SJCRH30 (cell line): ENCODE results near the gene TMEM243. TPM values are rescaled to one million over a fixed set of nuclear protein-coding genes. Genes with fewer than 3 reads are reported as not detected.

Experiments
- DNase-seq, 2 experiments: peaks; one replicate each; pipeline ENCODE4 v3.0.0-alpha.2; 2015 to 2020
- H3K27ac ChIP-seq: fragments of 250-450 bp; sonication (Bioruptor Pico); 2 replicates; pipeline ENCODE4 v1.5.1; 2020; ENCODE audit warnings: mild to moderate bottlenecking, moderate library complexity
- H3K27me3 ChIP-seq: fragments of 250-450 bp; sonication (Bioruptor Pico); 2 replicates; pipeline ENCODE4 v1.5.1; 2020; ENCODE audit warnings: mild to moderate bottlenecking, moderate library complexity
- H3K36me3 ChIP-seq: fragments of 250-450 bp; sonication (Bioruptor Pico); 2 replicates; pipeline ENCODE4 v1.5.1; 2020; ENCODE audit warnings: mild to moderate bottlenecking, moderate library complexity
- H3K4me1 ChIP-seq: fragments of 250-450 bp; sonication (Bioruptor Pico); 2 replicates; pipeline ENCODE4 v1.5.1; 2020; ENCODE audit warnings: mild to moderate bottlenecking, moderate library complexity
- H3K4me3 ChIP-seq: fragments of 250-450 bp; sonication (Bioruptor Pico); 2 replicates; pipeline ENCODE4 v1.5.1; 2020; ENCODE audit warnings: mild to moderate bottlenecking, moderate library complexity
- H3K9me3 ChIP-seq: fragments of 250-450 bp; sonication (Bioruptor Pico); replicated peaks from 2 replicates; pipeline ENCODE4 v1.5.1; 2020; ENCODE audit warnings: mild to moderate bottlenecking, moderate library complexity
- total RNA-seq: library from RNA; depleted of rRNA; stranded (reverse); fragments of >200 nt; shearing (Covaris generic); gene quantifications from 2 replicates; pipeline ENCODE4 v1.2.3, GENCODE V29; 2014

The TMEM243 gene
- total RNA-seq, 1 experiment from 2014 or later, result 86.3 TPM

DNA sequence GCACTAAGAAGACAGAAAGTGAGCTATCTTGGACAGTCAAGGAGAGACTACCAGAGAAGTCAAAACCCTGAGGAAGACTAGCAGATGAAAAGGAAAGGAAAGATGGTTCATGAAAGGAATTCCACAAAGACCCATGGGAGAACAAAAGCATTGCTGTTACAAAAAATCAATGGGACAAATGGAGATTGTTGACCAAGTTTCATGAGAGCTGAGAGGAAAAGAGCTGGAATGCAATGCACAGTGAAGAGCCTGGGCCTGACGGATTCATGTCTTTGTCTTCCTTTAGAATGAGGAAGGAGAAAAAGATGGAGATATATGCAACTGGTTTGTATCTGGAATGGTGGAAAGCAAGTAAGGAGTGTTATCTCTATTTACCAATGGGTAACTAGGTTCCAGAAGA is 17.3 kb downstream of the TMEM243 start:
- no peak overlapping the region for H3K27ac ChIP-seq
- no peak overlapping the region for H3K4me3 ChIP-seq
- H3K4me1 ChIP-seq, result no peaks in the 10 kb centered on the region
- peaks cover 79% of the 10 kb centered on the region for H3K36me3 ChIP-seq
- H3K27me3 ChIP-seq, result no peaks in the 10 kb centered on the region
- no peak for DNase-seq
- peaks cover 19% of the 10 kb centered on the region for H3K9me3 ChIP-seq

DNA sequence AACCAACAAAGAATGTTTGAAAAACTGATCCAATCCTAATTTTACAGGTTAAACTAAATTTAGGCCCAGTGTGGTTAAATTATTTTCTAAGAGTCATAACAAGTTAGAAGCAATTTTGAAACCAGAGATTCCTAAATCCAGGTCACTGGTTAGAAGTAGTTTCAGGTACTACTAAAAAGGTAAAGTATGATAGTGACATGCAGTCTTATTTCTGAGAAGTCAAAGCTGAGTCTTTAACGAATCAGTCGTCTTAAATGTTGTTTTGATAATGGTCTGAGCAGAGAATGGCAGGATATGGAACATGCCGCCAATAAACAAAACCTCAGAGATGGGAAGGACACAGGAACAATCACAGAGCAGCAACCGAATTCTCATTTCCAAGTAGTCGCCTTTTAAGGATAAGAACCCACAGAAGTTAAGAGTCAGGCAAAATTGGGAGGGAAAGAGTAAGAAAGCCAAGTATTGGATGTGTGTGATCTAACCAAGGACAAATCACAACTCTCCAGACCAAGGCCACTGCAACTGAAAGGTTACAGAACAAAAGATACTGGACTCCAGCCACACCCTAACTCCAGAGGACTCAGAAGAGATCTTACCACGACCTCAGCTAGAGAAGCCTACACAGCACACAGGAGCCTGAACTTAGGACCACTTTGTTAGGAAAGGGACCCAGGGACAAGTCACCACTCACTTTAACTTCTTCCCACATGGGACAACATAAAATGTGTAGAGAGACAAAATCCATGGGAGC is 19.7 kb downstream of the TMEM243 start:
- Histone ChIP-seq H3K27ac (no peak overlapping the region), H3K9me3 (peaks cover 1% of the 10 kb centered on the region), H3K27me3 (no peaks in the 10 kb centered on the region), H3K36me3 (peaks cover 84% of the 10 kb centered on the region), H3K4me3 (no peak overlapping the region), H3K4me1 (no peaks in the 10 kb centered on the region)
- no peak for DNase-seq

DNA sequence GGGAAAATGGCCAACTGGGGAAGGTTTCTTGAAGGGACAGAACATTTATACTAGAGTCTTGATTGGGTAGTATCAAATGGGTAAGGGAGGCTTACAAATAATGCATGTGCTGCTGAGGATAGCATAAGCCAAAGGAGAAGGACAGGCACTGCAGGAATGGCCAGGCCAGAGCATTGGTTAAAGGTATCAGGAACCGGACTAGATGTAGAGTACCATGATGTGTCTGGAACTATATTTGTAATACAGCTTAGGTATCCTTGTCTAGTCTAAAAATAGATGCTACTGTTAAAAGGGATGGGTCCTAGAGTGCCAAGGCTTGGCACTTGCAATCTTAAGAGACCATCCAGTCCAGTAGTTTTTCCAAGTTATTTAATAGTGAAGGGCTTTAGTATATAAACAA is 20.3 kb downstream of the TMEM243 start:
- no peak overlapping the region for H3K27ac ChIP-seq
- DNase-seq, result no peak
- H3K36me3 ChIP-seq, result peaks cover 85% of the 10 kb centered on the region
- H3K4me1 ChIP-seq, result no peaks in the 10 kb centered on the region
- no peak overlapping the region for H3K4me3 ChIP-seq
- H3K9me3 ChIP-seq, result no peaks in the 10 kb centered on the region; the same call in 1 of the 2 replicates
- H3K27me3 ChIP-seq, result no peaks in the 10 kb centered on the region

DNA sequence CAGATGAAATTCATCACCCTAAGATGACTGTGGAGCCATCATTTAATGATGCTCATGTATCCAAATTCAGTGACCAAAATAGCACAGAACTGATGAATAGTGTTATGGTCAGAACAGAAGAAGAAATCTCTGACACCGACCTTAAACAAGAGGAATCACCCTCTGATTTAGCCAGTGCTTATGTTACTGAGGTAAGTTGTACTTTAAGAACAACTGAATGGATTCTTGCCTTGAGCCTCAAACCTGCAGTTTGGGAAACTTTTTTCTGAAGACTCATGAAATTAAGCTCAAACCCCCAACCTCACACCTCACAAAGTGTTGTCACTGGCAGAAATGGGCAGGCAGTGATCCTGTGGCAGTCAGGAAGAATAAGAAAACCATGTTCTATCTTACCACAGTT is 25.6 kb downstream of the TMEM243 start:
- Histone ChIP-seq H3K9me3 (no peaks in the 10 kb centered on the region), H3K4me1 (no peaks in the 10 kb centered on the region), H3K4me3 (no peak overlapping the region), H3K27me3 (no peaks in the 10 kb centered on the region), H3K27ac (no peak overlapping the region), H3K36me3 (peaks cover 98% of the 10 kb centered on the region)
- no peak for DNase-seq

DNA sequence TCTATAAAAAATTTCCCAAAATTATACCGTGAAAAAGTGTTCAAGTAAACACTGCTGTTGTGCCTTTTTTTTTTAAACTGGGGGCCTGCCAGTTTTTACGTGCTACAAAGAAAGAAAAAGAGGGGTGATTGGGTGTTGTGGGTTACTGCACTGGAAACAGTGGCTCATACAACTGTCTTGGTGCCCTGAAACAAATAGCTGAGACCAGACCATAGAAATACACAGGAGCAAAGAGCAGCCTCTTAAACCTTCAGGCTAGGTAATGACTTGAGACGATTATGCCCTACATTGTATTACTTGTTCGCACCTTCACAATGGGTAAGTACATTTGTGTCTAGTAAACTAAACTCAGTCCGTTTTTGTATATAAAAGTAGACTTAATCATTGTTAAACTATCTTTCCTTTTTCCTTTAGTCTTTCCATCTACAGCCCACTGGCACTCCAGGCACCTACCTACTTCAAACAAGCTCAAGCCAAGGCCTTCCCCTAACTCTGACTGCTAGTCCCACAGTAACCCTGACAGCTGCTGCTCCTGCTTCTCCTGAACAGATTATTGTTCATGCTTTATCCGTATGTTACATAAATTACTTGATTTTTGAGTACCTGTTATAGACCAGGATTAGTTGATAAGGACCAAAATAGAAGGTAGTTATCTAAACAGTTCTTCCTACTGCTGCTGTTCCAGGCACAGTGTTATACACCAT is 26.6 kb downstream of the TMEM243 start:
- H3K9me3 ChIP-seq, result no peaks in the 10 kb centered on the region
- DNase-seq, result no peak
- no peak overlapping the region for H3K27ac ChIP-seq
- no peak overlapping the region for H3K4me3 ChIP-seq
- H3K27me3 ChIP-seq, result no peaks in the 10 kb centered on the region
- H3K4me1 ChIP-seq, result no peaks in the 10 kb centered on the region
- peaks cover 98% of the 10 kb centered on the region for H3K36me3 ChIP-seq

DNA sequence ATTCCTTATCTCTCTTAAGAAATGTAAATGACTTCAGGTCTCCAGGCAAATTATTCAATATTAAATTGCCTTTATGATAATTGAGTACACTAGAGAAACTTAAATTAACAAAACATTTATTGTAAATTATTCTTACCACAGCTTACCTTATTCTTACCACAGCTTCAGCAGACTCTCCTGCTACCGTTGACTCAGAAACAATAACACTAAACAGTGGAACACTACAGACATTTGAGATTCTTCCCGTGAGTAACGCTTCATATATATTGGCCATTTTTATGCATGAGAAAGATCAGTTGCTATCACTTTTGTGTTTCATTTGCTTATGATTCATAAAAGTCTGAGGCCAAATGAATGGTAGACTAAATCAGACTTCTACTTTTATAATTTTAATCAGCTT is 28.7 kb downstream of the TMEM243 start:
- H3K27me3 ChIP-seq, result no peaks in the 10 kb centered on the region
- no peaks in the 10 kb centered on the region for H3K9me3 ChIP-seq
- DNase-seq, result no peak
- H3K4me3 ChIP-seq, result no peak overlapping the region
- H3K36me3 ChIP-seq, result peaks cover 100% of the 10 kb centered on the region
- no peaks in the 10 kb centered on the region for H3K4me1 ChIP-seq
- no peak overlapping the region for H3K27ac ChIP-seq

DNA sequence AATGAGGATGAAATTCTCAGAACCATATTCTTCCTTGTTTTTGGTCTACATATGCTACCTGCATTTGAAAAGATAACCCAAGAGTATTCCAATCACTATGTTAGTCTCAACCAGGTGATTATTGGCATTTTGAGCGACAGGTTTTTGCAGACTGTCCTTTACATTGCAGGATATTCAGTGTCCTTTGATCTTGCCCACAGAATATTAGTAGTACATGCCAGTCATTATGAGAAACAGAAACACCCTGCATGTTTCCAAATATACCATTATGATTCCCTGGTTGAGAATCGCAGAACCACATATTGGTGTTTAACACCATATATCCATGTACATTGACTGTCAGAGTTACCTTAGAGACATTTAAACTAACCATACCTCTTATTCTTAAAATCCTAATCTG is 30.6 kb downstream of the TMEM243 start:
- Histone ChIP-seq H3K4me3 (no peak overlapping the region), H3K36me3 (peaks cover 97% of the 10 kb centered on the region), H3K9me3 (no peaks in the 10 kb centered on the region), H3K27ac (no peak overlapping the region), H3K27me3 (no peaks in the 10 kb centered on the region), H3K4me1 (no peaks in the 10 kb centered on the region)
- DNase-seq, result no peak

DNA sequence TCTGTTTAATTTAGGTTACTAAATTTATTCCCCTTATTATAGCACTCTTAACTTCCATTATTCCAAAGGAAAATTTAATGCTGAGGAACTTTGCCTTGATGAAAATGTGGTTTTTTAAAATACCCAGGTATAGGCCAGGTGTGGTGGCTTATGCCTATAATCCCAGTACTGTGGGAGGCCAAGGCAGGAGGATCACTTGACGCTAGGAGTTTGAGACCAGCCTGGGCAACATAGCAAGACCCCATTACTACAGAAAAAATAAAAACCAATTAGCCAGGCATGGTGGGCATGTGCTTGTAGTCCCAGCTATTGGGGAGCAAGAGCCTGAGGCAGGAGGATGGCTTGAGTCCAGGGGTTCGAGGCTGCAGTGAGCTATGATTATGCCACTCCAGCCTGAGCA is 32.4 kb downstream of the TMEM243 start:
- H3K9me3 ChIP-seq, result no peaks in the 10 kb centered on the region
- no peaks in the 10 kb centered on the region for H3K4me1 ChIP-seq
- H3K27ac ChIP-seq, result no peak overlapping the region
- H3K4me3 ChIP-seq, result no peak overlapping the region
- no peak for DNase-seq
- no peaks in the 10 kb centered on the region for H3K27me3 ChIP-seq
- H3K36me3 ChIP-seq, result peaks cover 97% of the 10 kb centered on the region

DNA sequence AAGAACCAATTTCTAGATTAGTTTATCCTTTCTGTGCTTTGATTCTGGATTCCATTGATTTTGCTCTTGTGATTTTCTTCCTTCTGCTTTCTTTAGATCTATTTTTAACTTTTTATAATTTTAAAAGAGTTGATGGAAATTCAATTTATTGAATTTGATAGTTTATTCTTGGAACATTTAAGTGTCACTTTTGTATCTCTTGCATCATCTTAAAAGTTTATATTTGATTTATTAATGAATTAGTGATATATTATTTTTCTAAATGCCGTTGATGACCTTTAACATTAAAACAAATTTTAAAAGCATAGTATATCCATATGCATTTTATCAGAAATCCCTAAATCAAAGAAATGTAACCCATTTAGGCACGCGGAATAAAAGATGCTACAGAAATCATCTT is 40.4 kb downstream of the TMEM243 start:
- peaks cover 79% of the 10 kb centered on the region for H3K36me3 ChIP-seq
- H3K4me3 ChIP-seq, result no peak overlapping the region
- no peaks in the 10 kb centered on the region for H3K4me1 ChIP-seq
- no peak for DNase-seq
- H3K27me3 ChIP-seq, result no peaks in the 10 kb centered on the region
- H3K27ac ChIP-seq, result no peak overlapping the region
- no peaks in the 10 kb centered on the region for H3K9me3 ChIP-seq

DNA sequence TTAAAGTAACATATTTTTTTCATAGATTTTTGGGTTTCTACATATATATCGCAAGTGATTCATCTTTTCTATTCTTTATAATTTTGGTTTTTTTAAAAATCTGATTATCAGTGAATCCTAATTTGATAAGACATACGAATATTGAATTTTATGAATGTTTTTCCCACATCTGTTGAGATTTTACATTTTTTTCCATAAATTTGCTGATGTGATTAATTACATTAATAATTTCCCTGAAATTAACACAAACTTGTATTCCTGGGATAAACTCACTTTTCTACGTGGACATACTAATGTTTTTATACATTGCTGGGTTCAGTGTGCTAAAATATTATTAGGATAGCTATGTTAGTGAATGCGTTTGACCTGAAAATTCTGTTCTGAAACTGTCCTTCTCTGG is 41.2 kb downstream of the TMEM243 start:
- Histone ChIP-seq H3K27me3 (no peaks in the 10 kb centered on the region), H3K36me3 (peaks cover 76% of the 10 kb centered on the region)

DNA sequence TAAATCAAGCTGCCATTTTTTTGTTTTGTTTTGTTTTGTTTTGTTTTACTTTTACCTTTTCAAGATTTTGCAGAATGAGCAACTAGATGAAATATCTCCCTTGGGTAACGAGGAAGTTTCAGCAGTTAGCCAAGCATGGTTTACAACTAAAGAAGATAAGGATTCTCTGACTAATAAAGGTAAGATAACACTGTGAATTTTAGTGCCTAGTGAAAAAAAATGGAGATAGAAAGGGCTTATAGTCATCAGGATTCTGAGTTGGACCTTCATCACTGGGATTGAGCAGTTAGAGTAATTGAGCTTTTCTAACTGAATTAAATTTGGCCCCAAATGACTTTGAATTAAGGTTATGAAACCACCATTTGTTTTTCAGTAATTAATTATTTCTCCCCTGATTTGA is 46.1 kb downstream of the TMEM243 start:
- Histone ChIP-seq H3K4me3 (no peak overlapping the region), H3K27me3 (no peaks in the 10 kb centered on the region), H3K4me1 (no peaks in the 10 kb centered on the region), H3K27ac (no peak overlapping the region), H3K36me3 (peaks cover 79% of the 10 kb centered on the region), H3K9me3 (no peaks in the 10 kb centered on the region)
- no peak for DNase-seq

More for the DNA sequence above, 41.2 kb downstream of the TMEM243 start:
- no peak for DNase-seq
- no peaks in the 10 kb centered on the region for H3K4me1 ChIP-seq
- no peak overlapping the region for H3K4me3 ChIP-seq
- H3K27ac ChIP-seq, result no peak overlapping the region
- no peaks in the 10 kb centered on the region for H3K9me3 ChIP-seq

DNA sequence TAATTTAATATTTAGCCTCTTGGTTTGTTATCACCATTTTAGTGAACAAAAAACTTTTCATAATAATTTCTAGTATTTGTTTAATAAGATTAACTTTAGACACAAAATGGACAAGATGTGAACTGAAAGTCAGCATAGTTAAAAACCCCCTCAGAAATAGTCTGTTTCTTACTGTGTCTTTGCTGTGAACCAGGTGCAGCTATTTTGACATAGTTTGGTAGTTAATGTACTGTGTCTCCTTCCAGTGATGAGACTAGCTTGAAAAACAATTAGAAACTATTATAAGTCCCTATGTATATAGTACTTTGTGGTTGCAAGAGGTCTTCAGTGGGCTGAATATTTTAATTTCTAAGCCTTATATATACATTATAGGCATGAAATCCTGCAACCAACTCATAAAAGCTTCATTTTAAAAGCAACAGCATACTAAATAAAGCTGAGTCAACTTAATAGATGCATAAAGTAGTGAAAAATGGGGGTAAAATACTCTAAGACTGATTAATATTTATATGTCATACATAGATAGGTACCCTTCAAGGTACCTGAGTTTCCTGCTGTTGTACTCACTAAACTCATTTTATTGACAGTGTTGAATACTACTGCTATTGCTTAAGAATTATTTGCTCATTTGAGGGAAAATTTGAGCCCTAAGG is 48.1 kb downstream of the TMEM243 start:
- H3K27me3 ChIP-seq, result no peaks in the 10 kb centered on the region
- no peaks in the 10 kb centered on the region for H3K4me1 ChIP-seq
- H3K36me3 ChIP-seq, result peaks cover 89% of the 10 kb centered on the region
- no peaks in the 10 kb centered on the region for H3K9me3 ChIP-seq
- H3K4me3 ChIP-seq, result no peak overlapping the region
- H3K27ac ChIP-seq, result no peak overlapping the region
- DNase-seq, result no peak

DNA sequence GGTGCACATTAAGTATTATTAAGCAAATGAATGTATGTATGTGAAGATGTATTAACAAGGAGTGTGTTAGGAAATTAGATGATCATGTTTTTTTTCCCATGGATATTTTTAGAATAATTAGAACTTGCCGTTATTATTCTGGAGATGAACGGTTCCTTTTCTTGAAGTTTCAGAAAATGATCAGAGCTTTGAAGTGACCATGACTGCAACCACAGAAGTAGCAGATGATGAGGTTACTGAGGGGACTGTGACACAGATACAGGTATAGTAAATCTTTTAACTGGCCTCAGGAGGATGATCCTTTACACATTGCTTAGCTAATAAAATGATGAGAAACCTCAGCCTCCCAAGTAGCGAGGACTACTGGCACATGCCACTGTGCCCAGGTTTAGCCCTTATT is 48.7 kb downstream of the TMEM243 start:
- Histone ChIP-seq H3K27me3 (no peaks in the 10 kb centered on the region), H3K9me3 (no peaks in the 10 kb centered on the region), H3K27ac (no peak overlapping the region), H3K4me3 (no peak overlapping the region), H3K36me3 (peaks cover 87% of the 10 kb centered on the region), H3K4me1 (no peaks in the 10 kb centered on the region)
- no peak for DNase-seq

DNA sequence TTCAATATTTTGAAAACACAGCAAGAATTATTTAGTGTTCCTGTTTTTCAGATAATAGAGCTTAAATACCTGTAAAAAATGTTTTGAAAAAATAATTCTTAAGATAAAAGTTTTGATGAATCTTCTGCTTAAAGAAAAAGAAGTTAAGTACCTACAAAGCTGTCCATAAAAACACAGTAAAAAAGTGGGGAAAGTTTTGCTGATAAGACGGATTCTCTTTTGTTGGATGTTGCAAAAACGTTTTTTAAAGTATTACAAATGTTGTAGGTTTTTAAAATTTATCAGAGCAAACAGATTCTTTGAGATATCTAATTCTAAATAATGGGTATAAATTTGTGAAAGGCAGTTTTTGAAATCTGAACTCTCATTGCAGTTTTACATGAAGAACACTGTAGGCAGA is 55.1 kb downstream of the TMEM243 start:
- Histone ChIP-seq H3K4me3 (no peak overlapping the region), H3K36me3 (peaks cover 41% of the 10 kb centered on the region), H3K27ac (no peak overlapping the region), H3K4me1 (no peaks in the 10 kb centered on the region), H3K9me3 (no peaks in the 10 kb centered on the region), H3K27me3 (no peaks in the 10 kb centered on the region)
- DNase-seq, result no peak

DNA sequence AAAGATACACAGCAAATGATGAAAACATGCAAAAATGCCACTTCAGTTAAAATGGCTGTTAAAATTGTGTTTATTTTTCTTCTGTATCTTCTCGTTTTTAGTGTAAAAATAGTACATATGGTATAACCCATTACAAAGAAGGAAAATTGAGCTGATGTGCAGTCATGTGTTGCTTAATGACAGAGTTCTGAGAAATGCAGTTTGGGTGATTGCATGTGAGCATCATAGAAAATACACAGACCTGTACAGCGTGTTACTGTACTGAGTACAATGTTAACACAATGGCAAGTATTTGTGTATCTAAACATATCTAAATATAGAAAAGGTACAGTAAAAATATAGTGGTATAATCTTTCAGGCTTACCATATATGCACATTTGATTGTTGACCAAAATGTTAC is 60.0 kb downstream of the TMEM243 start:
- no peak for DNase-seq
- Histone ChIP-seq H3K36me3 (peaks cover 20% of the 10 kb centered on the region), H3K9me3 (no peaks in the 10 kb centered on the region)

More for the DNA sequence above, 60.0 kb downstream of the TMEM243 start:
- no peak overlapping the region for H3K4me3 ChIP-seq
- no peak overlapping the region for H3K27ac ChIP-seq
- H3K4me1 ChIP-seq, result peaks cover 5% of the 10 kb centered on the region
- no peaks in the 10 kb centered on the region for H3K27me3 ChIP-seq
